HG02623 (cell line): ENCODE data around the gene AVPI1.
"Not testable (repeated sequence)": the region's sequence is repeated elsewhere in the genome, so short reads cannot be mapped to it uniquely, and the experiment has no call there.

Experiments
- ATAC-seq: cut with Tn5 transposase; IDR thresholded peaks from one replicate; pipeline ENCODE4 v1.9.1; 2021; ENCODE audit warnings: moderate library complexity; ENCODE audit not compliant: unreplicated experiment

The AVPI1 gene

DNA sequence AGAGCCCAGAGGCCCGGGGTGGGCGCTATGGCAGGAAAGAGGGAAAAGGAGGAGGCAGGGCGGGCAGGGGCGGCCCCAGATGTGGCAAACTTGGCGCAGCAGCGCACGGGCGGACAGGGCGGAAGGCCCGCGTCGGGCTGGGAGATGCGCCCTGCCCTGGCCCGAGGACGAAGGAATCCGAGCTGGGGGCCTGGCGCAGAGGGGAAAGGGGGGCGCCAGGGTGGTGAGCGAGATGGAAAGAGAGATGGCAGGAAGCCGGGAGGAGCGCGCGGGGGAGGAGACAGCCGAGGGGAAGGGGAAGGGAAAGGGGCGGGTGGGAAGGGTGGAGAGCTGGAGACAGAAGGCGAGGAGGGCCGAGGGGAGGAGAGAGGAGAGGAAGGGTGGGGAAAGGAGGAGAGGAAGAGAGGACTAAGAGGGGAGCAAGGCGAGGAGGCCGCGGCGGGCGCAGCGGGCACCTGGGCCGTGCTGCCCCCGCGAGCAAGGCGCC is 26.3 kb upstream of the AVPI1 start, which contains the start of gene MARVELD1:
MARVELD1 (plus strand) TSS at position 392 of the 487 bp plus-strand sequence. CDS start 147 bp downstream, outside the sequence.
- ATAC-seq: no peak

- ATAC-seq: no peak
Observed at GRCh38 chr10:97711640-97712572, 24.9 kb upstream of the AVPI1 start.

DNA sequence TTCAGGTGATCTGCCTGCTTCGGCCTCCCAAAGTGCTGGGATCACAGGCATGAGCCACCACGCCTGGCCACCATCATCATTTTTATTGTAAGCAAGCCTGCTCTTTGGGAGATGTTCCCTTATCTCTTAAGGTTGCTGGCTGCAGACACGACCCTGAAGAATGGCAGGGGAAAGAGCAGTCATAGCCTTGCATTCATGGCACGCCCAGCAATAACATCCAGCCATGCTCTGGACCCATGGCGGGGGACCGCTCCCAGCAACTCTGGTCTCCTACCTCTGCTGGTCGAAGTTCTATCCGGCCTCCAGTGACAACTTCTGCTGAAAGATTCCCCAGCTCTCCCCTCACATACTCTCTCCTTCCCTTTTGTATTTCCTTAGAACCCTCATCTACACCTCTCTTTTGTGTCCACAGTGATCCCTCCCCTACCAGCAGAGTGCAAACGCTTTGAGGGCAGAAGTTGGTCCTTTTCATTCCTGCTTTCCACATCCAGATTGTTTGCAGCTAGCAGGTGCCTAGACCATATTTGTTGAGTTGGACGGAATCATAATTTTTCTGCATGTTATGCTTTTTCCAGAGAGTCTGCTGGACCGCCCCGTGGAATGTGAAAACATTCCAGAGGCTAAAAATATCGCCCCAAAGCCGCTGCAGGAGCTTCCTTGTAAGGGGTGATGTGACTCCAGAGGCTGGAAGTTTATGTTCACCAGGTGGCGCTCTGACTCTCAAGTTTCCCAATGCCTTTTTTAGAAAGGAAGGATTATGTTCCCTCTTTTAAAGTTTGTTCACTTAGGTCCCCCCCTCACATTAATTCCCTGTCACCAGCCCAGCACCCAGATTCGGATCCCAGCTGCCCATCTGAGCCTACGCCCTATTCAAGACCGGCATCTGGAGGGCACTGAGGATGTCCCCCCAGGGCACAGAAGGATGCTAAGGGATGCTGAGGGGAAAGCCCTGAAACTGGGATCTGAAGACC is 22.2 kb upstream of the AVPI1 start:
- no peak for ATAC-seq

DNA sequence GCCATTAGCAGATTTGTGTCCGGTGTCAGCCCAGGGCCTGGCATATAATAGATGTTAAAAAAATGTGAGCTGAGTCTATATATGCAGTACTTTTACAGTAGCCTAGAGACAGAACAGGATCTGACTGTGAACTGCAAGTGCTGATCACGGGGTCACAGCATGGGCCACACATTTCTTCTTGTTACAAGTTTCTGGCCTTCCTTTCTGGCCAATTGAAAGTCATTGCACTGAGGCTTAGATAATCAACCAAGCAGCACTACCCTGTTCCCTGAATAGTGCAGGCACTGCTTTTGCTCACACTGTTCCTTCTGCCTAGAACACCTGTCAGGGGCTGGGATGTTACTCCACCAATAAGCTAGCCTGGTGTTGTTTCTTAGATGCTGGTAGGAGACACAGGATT is 21.1 kb upstream of the AVPI1 start:
- ATAC-seq: no peak

GRCh38 chr10:97707134-97707861 is 20.3 kb upstream of the AVPI1 start:
- ATAC-seq: no peak

DNA sequence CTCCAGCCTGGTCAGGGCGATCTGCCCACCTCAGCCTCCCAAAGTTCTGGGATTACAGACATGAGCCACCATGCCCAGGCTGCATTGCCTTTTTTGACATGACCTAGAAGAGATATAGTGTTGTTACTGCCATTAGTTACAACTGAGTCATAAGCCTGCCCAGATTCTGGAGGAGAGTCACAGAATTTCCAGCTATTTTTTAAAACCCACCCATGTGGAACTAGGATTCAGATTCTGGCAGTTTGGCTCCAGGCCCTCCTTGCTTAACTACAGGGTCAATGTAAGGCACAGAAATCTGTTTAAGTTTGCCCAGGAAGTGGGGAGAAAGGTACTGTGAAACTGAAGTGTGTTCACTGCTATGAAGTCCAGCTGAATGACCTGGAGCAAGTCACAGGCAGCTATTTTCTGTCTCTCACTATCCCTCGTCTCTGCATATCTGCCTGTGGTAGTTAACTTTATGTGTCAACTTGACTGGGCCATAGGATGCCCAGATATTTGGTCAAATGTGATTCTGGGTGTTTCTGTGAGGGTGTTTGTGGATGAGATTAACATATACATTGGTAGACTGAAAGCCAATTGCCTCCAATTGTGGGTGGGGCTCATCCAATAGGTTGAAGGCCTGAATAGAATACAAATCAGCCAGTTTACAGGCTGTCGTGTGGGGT is 18.1 kb upstream of the AVPI1 start:
- no peak for ATAC-seq

- ATAC-seq: no peak
Observed at GRCh38 chr10:97704341-97704740, 17.3 kb upstream of the AVPI1 start.

GRCh38 chr10:97703398-97704067 is 16.5 kb upstream of the AVPI1 start:
- ATAC-seq: no peak

GRCh38 chr10:97701438-97702069 is 14.5 kb upstream of the AVPI1 start:
- no peak for ATAC-seq

DNA sequence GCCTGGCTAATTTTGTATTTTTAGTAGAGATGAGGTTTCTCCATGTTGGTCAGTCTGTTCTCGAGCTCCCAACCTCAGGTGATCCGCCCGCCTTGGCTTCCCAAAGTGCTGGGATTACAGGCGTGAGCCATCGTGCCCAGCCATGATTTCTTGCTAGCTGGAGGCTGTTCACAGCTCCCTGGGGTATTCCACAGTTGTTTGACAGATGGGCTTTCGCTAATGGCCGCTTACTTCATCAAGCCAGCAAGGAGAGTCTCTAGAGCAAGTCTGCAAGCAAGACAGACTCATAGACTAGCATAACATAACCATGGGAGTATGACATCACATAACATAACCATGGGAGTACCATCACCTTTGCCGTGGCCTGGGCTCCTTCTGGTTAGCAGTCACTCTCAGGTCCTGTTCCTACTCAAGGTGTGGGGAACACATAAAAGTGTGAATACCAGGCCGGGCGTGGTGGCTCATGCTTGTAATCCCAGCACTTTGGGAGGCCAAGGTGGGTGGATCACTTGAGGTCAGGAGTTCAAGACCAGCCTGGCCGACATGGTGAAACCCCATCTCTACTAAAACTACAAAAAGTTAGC is 11.1 kb upstream of the AVPI1 start:
- not testable (repeated sequence) for ATAC-seq

DNA sequence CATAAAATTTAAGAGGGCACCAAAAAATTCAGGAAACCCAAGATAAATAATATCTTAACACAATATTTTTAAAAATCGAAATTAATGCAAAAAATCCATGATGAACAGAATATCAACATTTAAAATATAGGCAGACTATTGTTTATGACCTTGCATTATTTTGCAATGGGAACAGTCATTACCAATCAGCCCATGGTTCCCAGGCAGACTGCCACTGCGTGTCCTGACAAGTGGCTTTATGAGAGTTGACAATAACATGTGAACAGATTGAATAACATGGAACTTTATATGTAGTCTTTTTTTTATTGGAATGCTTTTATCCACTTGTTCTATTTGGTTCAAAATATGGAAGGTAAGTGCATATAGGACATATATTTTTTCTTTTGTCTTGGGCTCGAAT is 3.1 kb upstream of the AVPI1 start:
- ATAC-seq: no peak

DNA sequence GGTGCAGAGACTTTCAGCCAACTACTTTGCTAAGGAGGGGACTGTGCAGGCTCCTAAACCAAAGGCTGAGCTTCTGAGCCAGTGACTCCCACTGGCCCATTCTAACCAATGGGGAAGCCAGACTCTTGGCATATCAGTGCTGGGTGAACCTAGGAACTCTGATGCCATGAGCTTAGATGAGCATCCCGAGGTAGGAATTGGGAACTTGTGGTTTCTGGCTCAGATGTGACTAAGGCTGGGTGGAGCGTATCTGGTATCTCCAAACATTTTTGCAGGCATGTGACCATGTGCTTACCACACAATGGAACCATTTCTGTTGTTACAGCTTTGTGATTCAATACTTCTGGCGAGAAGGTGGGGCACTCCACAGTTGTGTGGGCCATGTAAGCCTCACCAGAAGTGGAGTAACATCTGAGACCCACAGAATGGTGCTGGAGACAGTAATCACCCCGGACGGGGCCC is 2.5 kb upstream of the AVPI1 start:
- no peak for ATAC-seq

GRCh38 chr10:97687785-97688781 is 1.0 kb upstream of the AVPI1 start:
- no peak for ATAC-seq

DNA sequence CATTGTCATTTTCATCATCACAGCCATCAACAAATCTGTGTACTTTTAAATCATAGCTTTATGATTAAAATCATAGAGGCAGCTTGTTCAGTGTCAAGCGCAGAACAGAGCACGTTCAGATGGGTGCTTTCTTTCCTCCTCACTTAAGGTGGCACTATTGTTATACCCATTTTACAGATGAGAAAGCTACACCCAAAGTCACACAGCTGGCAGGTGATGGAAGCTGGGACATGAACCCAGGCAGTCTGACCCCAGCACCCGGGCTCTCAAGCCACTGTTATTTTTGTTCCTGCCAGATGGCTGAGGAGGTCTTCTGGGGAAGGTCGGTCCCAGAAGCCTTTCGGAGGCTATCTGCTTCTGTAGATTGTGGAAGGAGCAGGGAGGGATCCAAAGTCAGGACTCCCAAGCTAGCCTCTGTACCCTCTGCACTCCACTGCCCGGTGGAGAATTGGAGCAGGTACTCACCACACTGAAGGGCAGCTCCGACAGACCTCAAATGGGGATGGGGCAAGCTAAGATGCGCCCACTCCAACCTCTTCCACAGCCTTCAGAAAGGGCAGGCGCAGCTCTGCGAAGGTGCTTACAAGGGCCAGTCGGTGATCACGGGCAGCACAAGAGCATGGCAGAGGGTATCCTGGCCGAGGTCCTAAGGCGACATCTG is 610 bp downstream of the AVPI1 start:
- ATAC-seq: no peak

DNA sequence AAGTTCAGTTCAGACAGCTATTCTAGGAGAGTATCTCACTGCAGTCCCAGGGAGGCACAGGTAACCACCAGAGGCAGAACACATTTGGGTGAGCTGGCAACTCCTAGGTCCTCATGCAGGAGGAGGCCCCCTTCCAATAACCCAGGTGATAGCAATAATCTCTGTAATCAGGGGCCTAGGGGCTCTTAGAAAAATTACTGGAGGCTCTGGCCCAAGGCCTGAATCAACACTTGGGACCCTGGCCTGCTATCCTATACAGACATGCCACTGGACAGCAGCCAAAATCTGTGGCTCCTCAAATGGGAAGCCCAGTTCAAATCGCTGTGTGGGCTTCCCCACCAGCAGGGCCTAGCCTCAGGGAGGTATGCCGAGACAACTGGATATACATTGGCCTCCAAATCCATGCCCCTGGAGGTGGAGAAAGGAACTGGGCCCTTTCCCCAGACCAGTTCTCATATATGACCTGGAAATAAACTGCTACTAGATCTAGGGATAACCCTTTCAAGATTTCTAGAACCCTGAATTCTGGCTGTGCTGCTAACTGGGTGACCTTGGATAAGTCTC is 1.6 kb downstream of the AVPI1 start:
- no peak for ATAC-seq

GRCh38 chr10:97684866-97685394 is 2.1 kb downstream of the AVPI1 start:
- ATAC-seq: no peak
